Cardiac muscle cell (in vitro differentiated cells and primary cell): ENCODE data around the gene LINC00305. TPM values are rescaled to one million over a fixed set of nuclear protein-coding genes. Genes with fewer than 3 reads are reported as not detected.

ENCODE experiments used
- DNase-seq, 2 donors: peaks; one replicate each; pipeline versions ENCODE4 v3.0.0 to v3.0.0-alpha.2; 2010 to 2017; ENCODE audit warnings: low read depth in 1 of 2, low spot score in 1 of 2
- H3K27ac ChIP-seq: fragments of 200-600 bp; sonication (generic); 2 replicates; pipeline ENCODE4 v1.5.1; 2016
- H3K27me3 ChIP-seq: fragments of 200-600 bp; sonication (generic); 2 replicates; pipeline ENCODE4 v1.6.0; 2016; ENCODE audit warnings: control low read depth
- H3K36me3 ChIP-seq: fragments of 200-600 bp; sonication (generic); 2 replicates; pipeline ENCODE4 v1.5.1; 2016; ENCODE audit warnings: control low read depth
- H3K4me1 ChIP-seq: fragments of 200-600 bp; sonication (generic); 2 replicates; pipeline ENCODE4 v1.8.1; 2017; ENCODE audit warnings: low read depth, mild to moderate bottlenecking, mixed run types
- H3K4me3 ChIP-seq: fragments of 200-600 bp; sonication (generic); 2 replicates; pipeline ENCODE4 v1.5.1; 2016; ENCODE audit warnings: mild to moderate bottlenecking
- H3K9me3 ChIP-seq: fragments of 200-600 bp; sonication (generic); 2 replicates; pipeline ENCODE4 v1.5.1; 2017; ENCODE audit warnings: low read depth, mild to moderate bottlenecking, control low read depth
- polyA plus RNA-seq: library from polyadenylated mRNA; unstranded; fragments of >200 nt; fragmentation: Nextera tagmentation; extraction: Ambion mirVana; gene quantifications from 2 replicates; pipeline ENCODE4 v1.2.1, GENCODE V29; 2016
- total RNA-seq: library from RNA; depleted of rRNA; stranded (reverse); fragments of >200 nt; gene quantifications from 2 replicates; pipeline ENCODE4 v1.2.3, GENCODE V29; 2016
- TF ChIP-seq, protein P1 (sequence below): IDR thresholded peaks from 2 replicates; pipeline ENCODE4 v1.5.1; 2012; ENCODE audit warnings: low read depth, mild to moderate bottlenecking, low read length

The LINC00305 gene
- total RNA-seq (0.21 TPM in 1 of 2 replicates, not detected in the other), polyA plus RNA-seq (0.20 and 2.3 TPM in 2 replicates)

DNA sequence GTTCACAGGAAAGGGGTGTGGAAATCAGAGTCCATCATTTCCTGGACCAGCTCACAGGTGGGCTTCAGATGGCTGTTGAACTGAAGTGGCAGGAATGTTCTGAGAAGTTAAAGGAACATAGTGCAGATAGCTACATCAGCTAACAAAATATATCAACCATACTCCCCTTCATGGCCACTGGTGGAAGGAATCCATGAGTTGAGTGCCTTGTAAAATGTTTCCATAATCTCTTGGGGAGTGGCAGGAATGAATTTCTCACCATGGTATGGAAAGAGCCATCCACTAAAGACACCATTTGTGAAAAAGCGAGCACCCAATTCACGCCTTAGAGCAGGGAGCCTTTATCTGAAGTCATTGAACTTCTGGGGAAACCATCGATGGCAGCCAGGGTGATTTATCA is at the start of gene LINC00305:
Gene LINC00305, minus strand, starts transcription at position 101 of the 400 bp plus-strand sequence.
- no peaks in the 10 kb centered on the region for H3K36me3 ChIP-seq
- TF ChIP-seq, protein P1, sequence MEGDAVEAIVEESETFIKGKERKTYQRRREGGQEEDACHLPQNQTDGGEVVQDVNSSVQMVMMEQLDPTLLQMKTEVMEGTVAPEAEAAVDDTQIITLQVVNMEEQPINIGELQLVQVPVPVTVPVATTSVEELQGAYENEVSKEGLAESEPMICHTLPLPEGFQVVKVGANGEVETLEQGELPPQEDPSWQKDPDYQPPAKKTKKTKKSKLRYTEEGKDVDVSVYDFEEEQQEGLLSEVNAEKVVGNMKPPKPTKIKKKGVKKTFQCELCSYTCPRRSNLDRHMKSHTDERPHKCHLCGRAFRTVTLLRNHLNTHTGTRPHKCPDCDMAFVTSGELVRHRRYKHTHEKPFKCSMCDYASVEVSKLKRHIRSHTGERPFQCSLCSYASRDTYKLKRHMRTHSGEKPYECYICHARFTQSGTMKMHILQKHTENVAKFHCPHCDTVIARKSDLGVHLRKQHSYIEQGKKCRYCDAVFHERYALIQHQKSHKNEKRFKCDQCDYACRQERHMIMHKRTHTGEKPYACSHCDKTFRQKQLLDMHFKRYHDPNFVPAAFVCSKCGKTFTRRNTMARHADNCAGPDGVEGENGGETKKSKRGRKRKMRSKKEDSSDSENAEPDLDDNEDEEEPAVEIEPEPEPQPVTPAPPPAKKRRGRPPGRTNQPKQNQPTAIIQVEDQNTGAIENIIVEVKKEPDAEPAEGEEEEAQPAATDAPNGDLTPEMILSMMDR = no peak
- H3K27me3 ChIP-seq = no peaks in the 10 kb centered on the region
- H3K4me3 ChIP-seq = no peak within 1 kb of the TSS
- H3K4me1 ChIP-seq = peaks cover 18% of the 10 kb centered on the region
- no peak within 1 kb of the TSS for H3K27ac ChIP-seq
- no peaks in the 10 kb centered on the region for H3K9me3 ChIP-seq
- no peak for DNase-seq

DNA sequence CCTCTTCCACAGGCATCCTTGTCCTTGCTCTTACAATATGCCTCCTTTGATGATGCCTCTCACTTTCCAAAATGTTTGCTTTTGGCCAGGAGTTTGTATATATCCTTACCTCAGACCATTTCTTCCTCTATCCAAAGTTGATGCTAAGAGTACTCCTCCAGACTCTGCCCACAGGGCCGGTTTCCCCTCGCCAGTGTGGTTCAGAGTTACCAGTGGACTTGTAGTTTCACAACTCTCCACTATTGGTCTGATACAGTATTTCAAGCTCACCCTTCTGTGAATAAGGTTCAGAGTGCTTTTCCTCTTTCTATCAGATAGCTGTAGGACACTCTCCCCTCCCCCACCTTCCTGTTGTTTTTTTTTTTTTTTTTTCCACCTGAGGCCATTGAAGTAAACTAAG is 42.2 kb upstream of the LINC00305 start:
- H3K27me3 ChIP-seq = no peaks in the 10 kb centered on the region
- DNase-seq = no peak
- no peaks in the 10 kb centered on the region for H3K9me3 ChIP-seq
- no peak overlapping the region for H3K4me3 ChIP-seq
- H3K27ac ChIP-seq = no peak overlapping the region
- no peaks in the 10 kb centered on the region for H3K36me3 ChIP-seq
- TF ChIP-seq, protein P1 = no peak
- peaks cover 37% of the 10 kb centered on the region for H3K4me1 ChIP-seq

DNA sequence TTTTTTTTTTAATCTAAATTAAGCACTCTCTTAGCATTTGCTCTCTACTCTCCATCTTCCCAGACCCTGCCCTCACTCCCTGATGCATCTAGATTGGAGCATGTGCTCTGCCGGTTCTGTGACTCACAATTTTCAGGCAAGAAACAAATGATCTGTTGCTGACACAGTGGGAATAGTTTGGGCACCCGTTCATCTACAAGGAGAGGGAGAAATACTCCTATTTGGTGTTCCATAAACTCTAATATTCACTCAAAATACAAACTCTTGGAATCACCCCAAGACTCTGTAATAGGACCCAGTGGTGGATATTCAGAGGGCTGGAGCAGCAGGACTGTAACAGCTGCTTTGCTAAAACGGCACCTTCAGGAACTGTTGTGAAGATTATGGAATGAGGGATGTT is 37.1 kb upstream of the LINC00305 start:
- Histone ChIP-seq H3K27me3 (no peaks in the 10 kb centered on the region), H3K27ac (peak overlapping the region; percentile 95), H3K9me3 (no peaks in the 10 kb centered on the region), H3K4me1 (peaks cover 40% of the 10 kb centered on the region), H3K36me3 (no peaks in the 10 kb centered on the region), H3K4me3 (no peak overlapping the region)
- DNase-seq = no peak
- TF ChIP-seq, protein P1 = no peak

DNA sequence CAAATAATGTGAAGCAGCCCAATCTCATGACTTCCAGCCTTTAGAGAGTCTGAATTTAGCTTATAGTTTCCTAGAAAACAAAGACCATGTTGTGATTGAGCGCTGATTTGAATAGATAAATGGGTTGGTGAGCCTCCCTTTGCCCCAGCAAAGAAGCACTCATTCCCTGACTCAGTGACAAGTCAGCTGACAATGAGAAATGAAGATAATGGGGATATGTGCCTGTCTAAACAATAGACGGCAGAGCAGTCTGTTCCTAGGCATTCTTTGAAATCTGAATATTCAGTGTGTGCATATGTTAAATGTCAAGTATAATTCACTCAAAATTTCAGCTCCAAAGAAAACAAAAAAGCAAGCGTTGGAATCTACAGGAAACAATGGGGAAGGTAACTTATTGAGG is 34.8 kb upstream of the LINC00305 start:
- TF ChIP-seq, protein P1 = no peak
- no peaks in the 10 kb centered on the region for H3K9me3 ChIP-seq
- H3K27me3 ChIP-seq = no peaks in the 10 kb centered on the region
- H3K4me1 ChIP-seq = peaks cover 47% of the 10 kb centered on the region
- H3K36me3 ChIP-seq = no peaks in the 10 kb centered on the region
- no peak overlapping the region for H3K4me3 ChIP-seq
- no peak overlapping the region for H3K27ac ChIP-seq
- DNase-seq = no peak

DNA sequence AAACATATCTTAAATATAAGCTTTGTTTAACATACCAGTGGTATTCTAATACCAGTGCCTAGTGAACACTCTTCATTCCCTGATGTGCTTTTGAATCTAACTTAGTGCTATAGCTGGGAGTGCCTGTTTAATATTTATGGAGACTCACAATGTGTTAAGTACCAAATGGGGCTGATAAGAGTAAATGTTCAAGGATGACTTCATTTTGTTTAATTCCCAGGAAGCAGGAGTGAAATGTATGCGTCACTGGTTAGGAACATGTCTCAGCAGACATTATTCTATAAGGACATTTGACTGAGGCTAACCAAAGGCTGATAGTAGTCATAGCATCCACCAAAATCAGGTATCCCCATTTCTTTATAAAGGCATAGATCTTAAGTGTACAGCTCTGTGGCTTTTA is 31.7 kb upstream of the LINC00305 start:
- no peak overlapping the region for H3K4me3 ChIP-seq
- TF ChIP-seq, protein P1 = no peak
- H3K27ac ChIP-seq = peak overlapping the region; percentile 14
- no peaks in the 10 kb centered on the region for H3K36me3 ChIP-seq
- DNase-seq = no peak
- H3K9me3 ChIP-seq = no peaks in the 10 kb centered on the region
- no peaks in the 10 kb centered on the region for H3K27me3 ChIP-seq
- peaks cover 17% of the 10 kb centered on the region for H3K4me1 ChIP-seq

DNA sequence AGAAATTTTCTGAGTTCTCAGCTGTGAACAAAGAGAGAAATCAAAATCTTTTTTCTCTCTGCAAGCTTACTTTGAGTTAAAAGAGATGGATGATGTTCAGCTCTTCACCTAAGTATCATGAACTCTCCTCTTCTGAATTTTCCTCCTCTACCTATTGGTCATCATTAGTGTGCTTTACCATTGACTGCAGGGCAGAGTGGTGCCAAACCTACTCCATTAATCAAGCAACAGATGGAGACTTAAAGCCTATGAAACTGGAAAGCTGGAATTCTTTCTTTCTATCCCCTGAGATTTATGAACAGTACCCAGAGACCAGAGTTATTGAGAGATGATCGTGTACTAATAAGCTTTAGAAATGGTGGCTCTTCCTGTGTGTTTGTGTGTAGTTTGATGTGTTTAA is 31.3 kb upstream of the LINC00305 start:
- H3K9me3 ChIP-seq = no peaks in the 10 kb centered on the region
- H3K36me3 ChIP-seq = no peaks in the 10 kb centered on the region
- no peak for DNase-seq
- no peak overlapping the region for H3K4me3 ChIP-seq
- no peaks in the 10 kb centered on the region for H3K27me3 ChIP-seq
- H3K27ac ChIP-seq = peak overlapping the region; percentile 14
- H3K4me1 ChIP-seq = peaks cover 14% of the 10 kb centered on the region
- TF ChIP-seq, protein P1 = no peak
